Measurements from ENCODE around the gene KMT5C. TPM values are rescaled to one million over a fixed set of nuclear protein-coding genes. Genes with fewer than 3 reads are reported as not detected.

Gene KMT5C
- total RNA-seq, 2 donors from 2014 or later = 66.6 to 103 TPM

DNA sequence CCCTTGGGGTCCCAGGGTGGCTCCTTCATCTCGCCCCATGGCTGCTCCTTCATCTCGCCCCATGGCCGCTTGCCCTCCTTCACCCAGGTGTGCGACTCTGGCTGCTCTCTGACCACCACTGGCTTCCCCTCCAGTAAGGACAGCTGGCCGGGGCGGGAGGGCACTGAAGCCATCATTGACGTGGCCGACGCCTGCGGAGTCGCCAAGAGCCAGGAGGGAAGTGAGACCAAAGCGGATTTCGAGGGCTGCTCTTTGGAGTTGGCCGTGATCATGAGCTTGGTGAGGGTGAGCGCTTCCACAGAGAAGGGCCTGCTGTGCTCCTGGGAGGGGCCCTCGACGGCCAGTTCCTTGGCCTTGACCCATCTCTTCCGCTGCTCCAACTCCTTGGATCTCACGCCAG is 18.8 kb downstream of the KMT5C start:
- Mint-ChIP-seq H3K4me1 (peaks cover 3% of the 10 kb centered on the region), H3K4me3 (no peak overlapping the region), H3K27ac (no peak overlapping the region), H3K27me3 (peaks cover 14% of the 10 kb centered on the region), H3K36me3 (ENCODE audit: low read depth) (no peaks in the 10 kb centered on the region)
- no peaks in the 10 kb centered on the region for H3K9me3 ChIP-seq (ENCODE audit: control insufficient read depth, low read length, poor library complexity, severe bottlenecking)
- DNase-seq (no peak), ATAC-seq (no peak)

DNA sequence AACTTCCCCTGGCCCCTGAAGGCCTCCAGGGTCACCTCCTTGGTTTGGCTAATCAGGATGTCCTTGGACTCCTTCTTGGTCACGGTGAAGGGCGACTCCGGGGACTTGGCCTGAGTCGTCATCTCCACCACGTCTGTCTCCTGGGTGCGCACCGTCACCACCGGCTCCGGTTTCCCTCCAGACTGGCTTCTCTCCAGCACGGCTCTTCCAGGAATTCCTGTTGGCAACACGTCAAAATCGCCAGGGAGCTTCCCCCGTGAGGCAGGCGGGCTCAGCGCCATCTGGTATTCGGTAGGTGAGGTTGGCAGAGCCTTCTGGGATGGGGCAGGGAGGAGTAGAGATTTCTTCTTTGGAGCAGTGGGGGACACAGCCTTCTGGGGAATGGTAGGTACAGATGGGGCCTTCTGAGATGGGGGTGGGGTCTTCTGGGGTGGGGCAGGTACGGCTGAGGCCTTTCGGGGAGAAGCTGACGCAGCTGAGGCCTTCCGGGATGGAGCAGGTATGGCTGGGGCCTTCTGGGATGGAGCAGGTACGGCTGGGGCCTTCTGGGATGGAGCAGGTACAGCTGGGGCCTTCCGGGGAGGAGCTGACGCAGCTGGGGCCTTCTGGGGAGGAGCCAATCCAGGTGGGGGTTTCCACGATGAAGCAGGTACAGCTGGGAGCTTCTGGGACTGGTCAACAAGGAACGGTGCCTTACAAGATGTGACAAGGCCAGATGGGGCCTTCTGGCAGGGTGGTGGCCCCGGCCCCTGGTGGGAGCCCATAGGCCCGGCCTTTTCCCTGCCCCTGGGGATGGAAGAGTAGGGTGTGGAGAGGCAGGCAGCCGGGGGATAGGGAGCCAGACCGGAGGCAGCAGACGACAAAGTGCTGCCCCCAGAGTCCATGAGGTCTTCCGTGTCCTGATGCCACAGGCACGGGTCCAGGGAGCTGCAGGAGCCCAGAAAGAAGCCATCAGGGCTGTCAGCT is 19.6 kb downstream of the KMT5C start:
- Mint-ChIP-seq H3K4me1 (no peaks in the 10 kb centered on the region), H3K27me3 (peaks cover 14% of the 10 kb centered on the region), H3K27ac (no peak overlapping the region), H3K36me3 (ENCODE audit: low read depth) (no peaks in the 10 kb centered on the region), H3K4me3 (no peak overlapping the region)
- DNase-seq (no peak), ATAC-seq (no peak)
- H3K9me3 ChIP-seq (ENCODE audit: control insufficient read depth, low read length, poor library complexity, severe bottlenecking) = no peaks in the 10 kb centered on the region

DNA sequence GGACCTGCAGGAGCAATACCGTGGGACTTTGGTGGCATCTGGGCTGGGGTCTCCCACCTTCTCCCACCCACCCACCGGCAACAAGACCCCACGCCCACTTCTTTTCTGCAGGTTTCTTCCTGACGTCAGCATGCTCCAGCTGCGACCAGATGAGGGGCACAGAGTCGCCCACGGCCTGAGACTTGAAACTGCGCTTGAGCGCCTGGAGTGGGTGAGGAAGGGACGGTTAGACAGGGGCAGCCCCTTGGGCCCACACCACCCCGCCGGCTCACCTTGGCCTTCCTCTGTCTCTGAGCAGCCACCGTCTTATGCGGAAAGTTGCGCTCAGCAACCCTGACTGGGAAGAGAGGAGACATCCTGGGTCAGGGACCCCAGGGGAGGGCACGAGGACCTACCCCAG is 21.2 kb downstream of the KMT5C start:
- Mint-ChIP-seq H3K36me3 (ENCODE audit: low read depth) (peaks cover 2% of the 10 kb centered on the region), H3K27ac (no peak overlapping the region), H3K27me3 (peaks cover 14% of the 10 kb centered on the region), H3K4me1 (no peaks in the 10 kb centered on the region), H3K4me3 (no peak overlapping the region)
- H3K9me3 ChIP-seq (ENCODE audit: control insufficient read depth, low read length, poor library complexity, severe bottlenecking) = no peaks in the 10 kb centered on the region
- ATAC-seq = no peak
- no peak for DNase-seq

DNA sequence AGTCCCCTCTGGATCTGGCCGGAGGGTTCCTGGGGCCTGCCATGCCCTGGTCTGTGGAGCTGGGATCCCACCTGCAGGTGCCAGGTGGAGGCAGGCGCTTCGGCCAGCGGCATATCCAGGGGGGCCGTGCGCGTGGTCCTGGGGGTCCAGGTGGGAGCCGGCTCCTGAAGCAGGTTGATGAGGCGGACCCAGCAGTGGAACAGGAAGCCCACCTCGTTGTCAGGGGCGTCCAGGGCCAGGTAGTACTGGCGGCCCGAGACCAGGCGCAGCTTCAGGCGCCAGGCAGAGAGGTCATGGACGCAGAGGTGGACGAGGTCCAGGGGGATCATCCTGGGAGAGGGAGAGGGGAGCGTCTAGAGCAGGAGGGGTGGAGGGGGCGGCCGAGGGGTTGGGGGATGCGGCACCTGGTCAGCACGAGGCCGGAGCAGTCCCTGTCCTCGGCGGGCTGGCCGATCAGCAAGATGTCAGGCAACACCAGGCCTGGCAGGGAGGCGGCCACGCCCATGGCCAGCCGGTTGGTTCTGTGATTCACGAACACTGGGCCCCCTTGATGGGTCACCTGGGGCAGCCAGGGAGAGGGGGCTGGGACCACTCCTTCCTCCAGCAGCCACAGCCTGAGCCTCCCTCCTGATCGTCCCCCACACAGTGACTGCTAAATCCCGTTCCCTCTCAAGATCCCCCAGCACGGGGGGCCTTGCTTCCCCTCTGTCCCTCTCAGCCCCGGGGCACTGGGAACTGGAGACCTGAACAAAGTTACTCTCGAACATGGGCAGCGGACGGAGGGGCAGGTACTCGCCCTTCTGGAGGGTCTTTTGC is 22.7 kb downstream of the KMT5C start:
- Mint-ChIP-seq H3K4me1 (no peaks in the 10 kb centered on the region), H3K36me3 (ENCODE audit: low read depth) (peaks cover 2% of the 10 kb centered on the region), H3K27ac (no peak overlapping the region), H3K4me3 (no peak overlapping the region), H3K27me3 (peaks cover 7% of the 10 kb centered on the region)
- no peaks in the 10 kb centered on the region for H3K9me3 ChIP-seq (ENCODE audit: control insufficient read depth, low read length, poor library complexity, severe bottlenecking)
- DNase-seq = no peak
- ATAC-seq = no peak

DNA sequence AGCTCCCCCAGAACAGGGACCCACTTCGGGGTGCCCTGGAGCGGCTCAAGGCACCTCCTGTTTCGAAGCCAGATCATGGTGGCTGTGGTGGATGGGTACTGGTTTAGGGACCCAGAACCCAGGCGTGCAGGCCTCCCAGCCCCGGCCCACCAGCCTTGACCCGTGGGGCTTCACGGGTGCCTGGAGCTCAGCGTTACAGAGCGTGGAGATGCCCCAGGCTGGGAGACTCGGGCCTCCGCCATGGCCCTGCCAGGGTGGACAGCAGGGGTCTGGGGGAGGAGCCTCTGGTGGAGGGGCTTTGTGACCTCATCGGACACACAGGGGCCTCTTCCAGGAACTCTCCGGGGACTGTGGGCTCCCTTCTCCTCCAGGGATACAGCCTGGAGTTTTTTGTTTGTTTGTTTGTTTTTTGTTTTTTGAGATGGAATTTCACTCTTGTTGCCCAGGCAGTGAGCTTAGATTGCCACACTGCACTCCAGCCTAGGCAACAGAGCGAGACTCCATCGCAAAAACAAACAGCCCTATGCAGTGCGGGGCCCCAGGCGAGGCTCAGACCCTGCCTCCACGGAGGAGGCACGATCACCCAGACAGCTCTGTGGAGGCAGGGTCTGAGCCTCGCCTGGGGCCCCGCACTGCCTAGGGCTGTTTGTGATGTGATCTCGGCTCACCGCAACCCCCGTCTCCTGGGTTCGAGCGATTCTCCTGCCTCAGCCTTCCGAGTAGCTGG is 23.5 kb downstream of the KMT5C start, which contains the start of gene GARIN5B:
GARIN5B (minus strand) TSS at position 271 of the 727 bp plus-strand sequence; CDS start at position 77, 194 bp downstream.
- ATAC-seq (no peak), DNase-seq (no peak)
- Mint-ChIP-seq H3K36me3 (ENCODE audit: low read depth) (peaks cover 2% of the 10 kb centered on the region), H3K4me3 (no peak within 1 kb of the TSS), H3K27me3 (peaks cover 7% of the 10 kb centered on the region), H3K4me1 (no peaks in the 10 kb centered on the region), H3K27ac (no peak within 1 kb of the TSS)
- H3K9me3 ChIP-seq (ENCODE audit: control insufficient read depth, low read length, poor library complexity, severe bottlenecking) = no peaks in the 10 kb centered on the region

DNA sequence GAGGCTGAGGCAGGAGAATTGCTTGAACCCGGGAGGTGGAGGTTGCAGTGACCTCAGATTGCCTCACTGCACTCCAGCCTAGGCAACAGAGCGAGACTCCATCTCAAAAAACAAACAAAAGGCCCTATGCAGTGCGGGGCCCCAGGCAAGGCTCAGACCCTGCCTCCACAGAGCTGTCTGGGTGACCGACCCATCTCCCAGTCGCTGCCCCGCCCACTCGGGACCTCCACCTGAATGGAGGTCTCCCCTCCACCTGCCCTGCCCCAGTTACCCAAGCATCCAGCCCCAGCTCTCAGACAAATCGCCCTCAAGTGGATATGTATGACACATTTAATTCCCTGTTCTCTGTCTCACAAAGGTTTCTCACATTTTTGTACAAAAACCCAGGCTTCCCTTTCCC is 25.6 kb downstream of the KMT5C start:
- H3K27me3 Mint-ChIP-seq = peaks cover 13% of the 10 kb centered on the region
- H3K27ac Mint-ChIP-seq = no peak overlapping the region
- H3K36me3 Mint-ChIP-seq (ENCODE audit: low read depth) = peaks cover 5% of the 10 kb centered on the region
- no peak overlapping the region for H3K4me3 Mint-ChIP-seq
- H3K4me1 Mint-ChIP-seq = peaks cover 3% of the 10 kb centered on the region
- no peak for DNase-seq
- no peak for ATAC-seq
- H3K9me3 ChIP-seq (ENCODE audit: control insufficient read depth, low read length, poor library complexity, severe bottlenecking) = no peaks in the 10 kb centered on the region

DNA sequence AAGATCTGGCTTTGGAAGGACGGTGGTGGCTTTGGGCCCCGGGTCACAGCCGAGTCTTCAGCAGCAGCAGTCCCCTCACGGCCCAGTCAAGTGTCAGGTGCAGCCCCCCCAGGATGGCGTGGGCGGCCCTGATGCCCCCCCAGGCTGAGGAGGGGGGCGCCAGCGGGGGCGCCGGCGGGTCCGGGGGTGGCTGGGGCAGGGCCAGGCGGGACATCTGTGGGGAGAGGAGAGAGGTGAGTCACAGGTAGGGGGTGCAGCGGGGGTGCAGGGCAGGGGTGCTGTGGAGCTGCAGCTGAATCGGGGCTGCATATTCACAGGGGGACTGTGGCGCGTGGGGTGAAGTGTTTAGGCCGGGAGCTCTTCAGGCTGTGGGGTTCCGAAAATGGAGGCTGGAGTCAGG is 26.3 kb downstream of the KMT5C start:
- Mint-ChIP-seq H3K27me3 (peaks cover 19% of the 10 kb centered on the region), H3K27ac (no peak overlapping the region), H3K36me3 (ENCODE audit: low read depth) (peaks cover 8% of the 10 kb centered on the region), H3K4me3 (no peak overlapping the region), H3K4me1 (peaks cover 7% of the 10 kb centered on the region)
- ATAC-seq (no peak), DNase-seq (no peak)
- H3K9me3 ChIP-seq (ENCODE audit: control insufficient read depth, low read length, poor library complexity, severe bottlenecking) = no peaks in the 10 kb centered on the region

DNA sequence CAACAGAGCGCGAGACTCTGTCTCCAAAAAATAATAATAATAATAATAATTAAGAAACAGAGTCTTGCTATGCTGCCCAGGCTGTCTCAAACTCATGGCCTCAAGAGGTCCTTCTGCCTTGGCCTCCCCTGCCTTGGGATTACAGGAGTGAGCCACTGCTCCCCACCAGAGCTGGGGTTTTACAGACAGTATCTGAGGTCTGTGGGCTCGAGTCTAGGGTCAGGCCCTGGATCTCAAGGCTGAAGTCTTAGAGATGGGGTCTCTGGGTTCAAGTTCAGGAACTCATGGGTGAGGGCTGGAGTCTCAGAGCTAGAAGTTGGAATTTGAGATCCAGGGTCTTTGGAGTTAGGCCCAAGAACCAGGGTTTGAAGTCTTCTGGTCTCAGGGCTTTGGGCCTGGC is 27.1 kb downstream of the KMT5C start:
- no peak for DNase-seq
- Mint-ChIP-seq H3K4me1 (peaks cover 8% of the 10 kb centered on the region), H3K27ac (no peak overlapping the region), H3K4me3 (no peak overlapping the region), H3K36me3 (ENCODE audit: low read depth) (peaks cover 10% of the 10 kb centered on the region), H3K27me3 (peaks cover 27% of the 10 kb centered on the region)
- no peak for ATAC-seq
- H3K9me3 ChIP-seq (ENCODE audit: control insufficient read depth, low read length, poor library complexity, severe bottlenecking) = no peaks in the 10 kb centered on the region

DNA sequence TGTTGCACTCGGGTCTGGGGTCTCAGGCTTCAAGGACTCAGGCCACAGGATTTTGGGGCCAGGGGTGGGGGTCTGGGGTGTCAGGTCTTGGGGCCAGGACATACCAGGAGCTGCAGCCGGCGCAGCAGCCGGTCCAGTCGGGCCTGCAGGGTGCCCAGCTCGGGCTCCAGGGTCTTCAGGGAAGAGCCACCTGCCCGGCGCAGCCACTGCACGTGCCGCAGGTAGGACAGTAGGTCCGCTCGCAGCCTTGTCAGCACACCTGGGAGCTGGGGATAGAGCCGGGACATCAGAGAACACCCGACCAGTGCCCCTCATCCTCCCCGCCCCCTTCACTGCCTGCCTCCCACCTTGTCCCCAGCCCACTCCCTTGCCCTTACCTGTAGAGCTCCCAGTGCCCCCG is 28.4 kb downstream of the KMT5C start:
- Mint-ChIP-seq H3K36me3 (ENCODE audit: low read depth) (peaks cover 13% of the 10 kb centered on the region), H3K27me3 (peaks cover 33% of the 10 kb centered on the region), H3K4me1 (peaks cover 8% of the 10 kb centered on the region), H3K4me3 (peak overlapping the region; percentile 15), H3K27ac (no peak overlapping the region)
- DNase-seq (no peak), ATAC-seq (no peak)
- H3K9me3 ChIP-seq (ENCODE audit: control insufficient read depth, low read length, poor library complexity, severe bottlenecking) = no peaks in the 10 kb centered on the region

DNA sequence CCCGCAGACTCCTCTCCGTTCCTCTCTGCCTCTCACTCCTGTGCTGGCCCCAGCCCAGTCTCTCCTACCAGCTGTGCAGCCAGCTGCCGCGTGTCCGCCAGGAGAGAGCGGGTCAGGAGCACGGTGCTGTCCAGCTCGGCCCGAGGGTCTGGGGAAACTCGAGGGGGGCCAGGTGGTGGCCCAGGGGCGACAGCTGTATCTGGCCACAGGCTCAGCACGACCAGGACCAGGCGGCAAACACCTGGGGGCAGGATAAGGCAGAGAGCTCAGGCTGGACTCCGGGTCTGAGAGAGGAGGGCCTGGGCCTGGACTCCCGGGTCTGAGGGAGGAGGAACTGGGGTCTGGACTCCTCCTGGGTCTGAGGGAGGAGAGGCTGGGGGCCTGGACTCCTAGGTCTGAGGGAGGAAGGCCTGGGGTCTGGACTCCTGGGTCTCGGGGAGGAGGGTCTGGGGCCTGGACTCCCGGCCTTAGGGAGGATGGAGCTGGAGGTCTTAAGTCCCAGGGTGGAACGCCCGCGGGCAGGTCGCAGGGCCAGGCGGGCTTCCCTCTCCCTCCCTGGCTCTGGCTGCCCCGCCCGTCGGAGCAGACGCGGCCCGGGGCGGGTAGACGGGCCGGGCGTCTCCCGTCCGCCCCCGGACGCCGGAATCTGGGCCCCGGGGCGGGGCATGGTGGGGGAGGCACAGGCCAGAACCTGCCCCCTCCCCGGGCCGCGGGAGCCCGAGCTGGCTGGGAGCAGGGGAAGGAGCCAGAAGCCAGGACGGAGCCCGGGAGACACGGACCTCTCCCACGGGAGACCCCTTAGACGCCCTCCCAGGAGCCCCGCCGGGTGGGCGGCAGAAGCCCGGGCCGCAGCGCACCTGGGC is 29.3 kb downstream of the KMT5C start:
- Mint-ChIP-seq H3K4me3 (peak overlapping the region; percentile 69), H3K4me1 (peaks cover 12% of the 10 kb centered on the region), H3K36me3 (ENCODE audit: low read depth) (peaks cover 17% of the 10 kb centered on the region), H3K27me3 (peaks cover 39% of the 10 kb centered on the region), H3K27ac (no peak overlapping the region)
- no peaks in the 10 kb centered on the region for H3K9me3 ChIP-seq (ENCODE audit: control insufficient read depth, low read length, poor library complexity, severe bottlenecking)
- DNase-seq = no peak
- peak; percentile 41 for ATAC-seq

DNA sequence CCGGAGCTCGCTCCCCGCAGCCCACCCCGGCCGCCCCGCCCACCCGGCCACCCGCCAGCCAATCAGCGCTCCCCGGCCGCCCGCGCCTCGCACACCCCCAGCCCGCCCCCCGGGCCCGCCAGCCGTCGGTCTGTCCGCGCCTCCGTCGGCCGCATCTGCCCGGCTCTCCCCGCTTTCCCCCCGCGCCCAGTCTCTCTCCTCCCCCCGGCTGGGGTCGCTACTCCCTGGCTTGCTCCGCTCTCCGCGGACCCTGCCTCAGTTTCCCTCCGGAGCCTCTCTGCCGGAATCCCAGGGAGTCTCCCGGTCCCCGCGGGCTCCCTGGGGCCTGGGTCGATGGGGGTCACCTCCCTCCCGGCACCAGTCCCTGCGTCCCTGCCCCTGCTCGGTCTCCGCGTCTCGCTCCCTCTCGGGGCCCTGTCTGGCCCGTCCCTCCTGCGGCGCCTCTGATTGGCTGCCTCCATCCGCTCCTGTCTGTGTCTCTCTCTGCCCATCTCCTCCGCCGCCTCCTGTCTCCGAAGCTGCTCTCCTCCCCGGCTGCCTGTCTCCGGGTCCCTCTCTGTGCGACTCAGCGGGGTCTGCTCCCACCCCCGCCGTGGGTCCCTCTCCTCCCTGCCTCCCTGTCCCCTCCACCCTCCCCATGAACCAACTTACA is 30.1 kb downstream of the KMT5C start:
- Mint-ChIP-seq H3K27me3 (peaks cover 41% of the 10 kb centered on the region), H3K36me3 (ENCODE audit: low read depth) (peaks cover 17% of the 10 kb centered on the region), H3K4me3 (peak overlapping the region; percentile 84), H3K4me1 (peaks cover 13% of the 10 kb centered on the region), H3K27ac (peak overlapping the region; percentile 45)
- H3K9me3 ChIP-seq (ENCODE audit: control insufficient read depth, low read length, poor library complexity, severe bottlenecking) = no peaks in the 10 kb centered on the region
- ATAC-seq (peak; percentile 66), DNase-seq (no peak)
